DMS79 (cell line): Measurements from ENCODE around the gene BTNL9.
"Not testable (repeated sequence)": the region's sequence is repeated elsewhere in the genome, so short reads cannot be mapped to it uniquely, and the experiment has no call there.

Source experiments
- DNase-seq: peaks from one replicate; lab custom pipeline; 2025; lab: John Stamatoyannopoulos, UW

BTNL9 gene

GRCh38 chr5:181100121-181100875 lies 60.2 kb downstream of the BTNL9 start:
- no peak for DNase-seq

- not testable (repeated sequence) for DNase-seq
Observed at GRCh38 chr5:181101030-181101641, 61.1 kb downstream of the BTNL9 start.

- DNase-seq: not testable (repeated sequence)
Observed at GRCh38 chr5:181101930-181102674, 62.0 kb downstream of the BTNL9 start.

- DNase-seq: not testable (repeated sequence)
Observed at GRCh38 chr5:181104259-181104568, 64.1 kb downstream of the BTNL9 start.

GRCh38 chr5:181104606-181105390 lies 64.7 kb downstream of the BTNL9 start:
- DNase-seq: not testable (repeated sequence)

- DNase-seq: no peak
Observed at GRCh38 chr5:181105391-181106025, 65.4 kb downstream of the BTNL9 start.

DNA sequence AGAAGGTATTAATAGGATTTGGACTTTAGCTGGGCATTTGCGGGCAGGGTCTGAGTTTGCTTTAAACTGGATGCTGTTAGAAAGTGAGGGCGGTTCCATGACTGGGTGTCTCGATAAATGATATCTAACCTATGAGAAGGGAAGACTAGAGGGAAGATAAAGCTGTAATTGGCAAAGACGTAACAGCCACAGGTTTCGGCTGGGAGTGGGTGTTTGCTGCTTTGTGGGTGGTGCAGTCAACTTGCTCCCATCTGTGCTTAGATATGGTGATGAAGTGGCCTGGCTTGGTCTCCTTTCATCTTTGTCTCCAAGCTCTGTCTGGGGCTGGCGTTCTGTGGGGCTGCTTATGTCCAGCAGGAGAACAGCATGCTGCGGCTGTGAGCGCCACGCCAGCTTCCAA lies 67.6 kb downstream of the BTNL9 start:
- DNase-seq: no peak

DNA sequence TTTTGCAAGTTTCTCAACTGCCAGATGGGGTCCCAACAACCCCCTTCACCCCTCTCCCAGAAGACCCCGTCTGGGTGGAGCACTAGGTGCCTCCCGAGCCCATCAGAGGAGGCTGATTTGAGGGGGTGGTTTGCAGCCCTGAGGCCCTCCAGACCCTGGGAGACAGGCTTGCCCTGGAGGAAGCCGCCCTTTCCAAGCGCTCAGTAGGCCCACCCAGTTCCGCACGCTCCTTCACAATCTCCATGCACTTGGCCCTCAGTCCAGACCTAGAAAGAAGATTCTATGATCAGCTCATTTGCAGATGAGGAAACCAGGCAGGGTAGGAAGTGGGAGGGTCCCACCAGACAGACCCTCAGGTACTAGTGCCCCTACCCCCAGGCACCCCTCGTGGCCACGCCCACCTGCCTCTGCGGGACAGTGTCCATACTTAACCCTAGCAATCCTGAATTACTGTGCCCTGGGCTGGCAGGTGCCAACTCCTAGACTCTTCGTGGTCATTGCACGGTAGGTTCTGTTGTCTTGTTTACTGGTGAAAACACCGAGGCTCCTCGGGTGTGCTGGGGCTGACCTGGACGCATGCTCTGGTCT lies 68.6 kb downstream of the BTNL9 start:
- no peak for DNase-seq

DNA sequence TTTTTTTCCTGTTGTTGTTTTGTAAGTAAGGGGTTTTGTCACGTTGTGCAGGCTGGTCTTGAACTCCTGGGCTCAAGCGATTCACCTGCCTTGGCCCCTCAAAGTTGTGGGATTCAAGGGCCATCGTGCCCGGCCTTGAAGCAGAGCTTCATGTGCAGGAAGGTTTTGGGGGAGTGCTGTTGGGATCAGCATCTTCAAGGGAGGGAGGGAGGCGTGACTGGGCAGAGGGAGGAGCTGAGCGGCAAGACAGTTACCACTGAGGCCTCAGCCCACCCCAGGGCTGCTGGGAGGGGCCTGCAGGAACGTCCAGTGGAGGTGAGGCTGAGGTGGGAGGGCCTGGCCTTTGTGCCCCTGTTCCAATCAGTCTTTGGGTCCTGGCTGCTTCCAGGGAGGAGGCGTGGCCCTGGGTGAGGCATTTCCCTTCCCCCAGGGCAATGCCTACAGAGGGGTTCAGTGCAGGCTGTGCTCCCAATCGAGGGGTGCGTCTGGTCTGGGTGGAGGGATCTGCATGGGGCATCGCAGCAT lies 69.5 kb downstream of the BTNL9 start:
- DNase-seq: no peak

DNA sequence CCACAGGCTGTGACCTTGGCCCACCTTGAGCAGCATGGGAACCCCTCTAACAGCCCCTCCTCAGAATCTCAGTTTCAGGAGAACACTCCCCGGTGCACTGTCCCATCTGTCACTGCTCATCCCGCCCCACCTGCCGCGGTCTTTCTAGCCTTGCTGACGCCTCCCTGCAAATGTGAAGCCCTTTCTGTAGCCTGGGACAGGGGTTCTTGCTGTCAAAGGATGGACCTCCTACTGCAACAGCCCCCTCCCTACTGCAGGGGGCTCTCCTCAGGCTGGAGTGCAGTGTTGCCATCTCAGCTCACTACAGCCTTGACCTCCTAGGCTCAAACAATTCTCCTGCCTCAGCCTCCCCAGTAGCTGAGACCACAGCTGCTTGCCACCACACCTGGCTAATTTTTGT lies 70.9 kb downstream of the BTNL9 start:
- no peak for DNase-seq
